Measurements from ENCODE around the gene SGCD.

The SGCD gene

GRCh38 chr5:156438076-156438475, 111.1 kb downstream of the SGCD start:
- peaks cover 3% of the 10 kb centered on the region for H3K27me3 Mint-ChIP-seq
- no peak overlapping the region for H3K27ac Mint-ChIP-seq
- no peak overlapping the region for H3K4me3 Mint-ChIP-seq
- H3K9me3 Mint-ChIP-seq (ENCODE audit: low read depth), result no peaks in the 10 kb centered on the region
- no peaks in the 10 kb centered on the region for H3K36me3 Mint-ChIP-seq
- H3K4me1 Mint-ChIP-seq (ENCODE audit: low read depth), result no peaks in the 10 kb centered on the region

GRCh38 chr5:156444753-156445291, 117.9 kb downstream of the SGCD start:
- Mint-ChIP-seq H3K27me3 (peaks cover 16% of the 10 kb centered on the region), H3K36me3 (no peaks in the 10 kb centered on the region), H3K4me3 (no peak overlapping the region), H3K4me1 (ENCODE audit: low read depth) (no peaks in the 10 kb centered on the region), H3K27ac (no peak overlapping the region), H3K9me3 (ENCODE audit: low read depth) (no peaks in the 10 kb centered on the region)

GRCh38 chr5:156446526-156446925, 119.6 kb downstream of the SGCD start:
- Mint-ChIP-seq H3K36me3 (no peaks in the 10 kb centered on the region), H3K4me3 (no peak overlapping the region), H3K4me1 (ENCODE audit: low read depth) (no peaks in the 10 kb centered on the region), H3K9me3 (ENCODE audit: low read depth) (no peaks in the 10 kb centered on the region), H3K27me3 (peaks cover 16% of the 10 kb centered on the region), H3K27ac (no peak overlapping the region)

DNA sequence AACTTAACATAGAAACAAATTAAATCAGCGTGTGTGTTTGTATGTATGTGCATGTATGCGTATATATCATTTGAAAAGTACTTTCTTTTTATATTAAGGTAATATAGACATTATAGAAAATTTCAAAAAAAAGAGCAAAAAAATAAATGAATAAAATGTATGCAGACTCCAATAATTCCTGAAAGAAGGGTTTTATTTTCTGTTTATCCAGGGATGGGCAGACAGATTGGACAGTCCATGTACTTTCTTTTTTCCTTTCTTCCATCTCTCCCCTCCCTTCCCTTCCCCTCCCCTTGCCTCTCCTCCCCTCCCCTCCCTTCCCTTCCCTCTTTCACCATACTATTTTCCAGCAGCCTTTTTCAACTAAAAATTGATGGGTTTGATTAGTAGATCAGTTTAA, 123.8 kb downstream of the SGCD start:
- Mint-ChIP-seq H3K27me3 (peaks cover 11% of the 10 kb centered on the region), H3K4me3 (no peak overlapping the region), H3K9me3 (ENCODE audit: low read depth) (no peaks in the 10 kb centered on the region), H3K4me1 (ENCODE audit: low read depth) (no peaks in the 10 kb centered on the region), H3K27ac (no peak overlapping the region), H3K36me3 (no peaks in the 10 kb centered on the region)

DNA sequence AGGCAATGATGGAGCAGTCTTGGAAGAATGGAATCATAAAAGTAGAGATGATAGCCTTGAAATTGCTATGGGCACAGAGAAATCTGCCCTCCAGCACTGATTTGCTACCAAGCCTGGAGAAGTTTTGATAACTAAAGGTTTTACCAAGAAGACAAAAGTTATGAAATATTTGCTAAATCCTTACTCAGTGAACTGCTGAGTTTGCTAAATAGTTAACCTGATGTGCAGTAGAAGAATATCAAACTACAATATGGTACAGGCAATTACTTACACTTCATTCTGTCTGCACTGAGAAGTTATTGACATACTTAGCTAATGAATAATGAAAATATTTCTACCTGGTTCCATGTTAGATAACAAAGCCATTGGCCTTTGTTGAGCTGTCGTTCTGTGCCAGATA, 124.5 kb downstream of the SGCD start:
- no peak overlapping the region for H3K27ac Mint-ChIP-seq
- no peaks in the 10 kb centered on the region for H3K36me3 Mint-ChIP-seq
- H3K4me1 Mint-ChIP-seq (ENCODE audit: low read depth), result no peaks in the 10 kb centered on the region
- no peaks in the 10 kb centered on the region for H3K9me3 Mint-ChIP-seq (ENCODE audit: low read depth)
- H3K27me3 Mint-ChIP-seq, result peaks cover 9% of the 10 kb centered on the region
- H3K4me3 Mint-ChIP-seq, result no peak overlapping the region

DNA sequence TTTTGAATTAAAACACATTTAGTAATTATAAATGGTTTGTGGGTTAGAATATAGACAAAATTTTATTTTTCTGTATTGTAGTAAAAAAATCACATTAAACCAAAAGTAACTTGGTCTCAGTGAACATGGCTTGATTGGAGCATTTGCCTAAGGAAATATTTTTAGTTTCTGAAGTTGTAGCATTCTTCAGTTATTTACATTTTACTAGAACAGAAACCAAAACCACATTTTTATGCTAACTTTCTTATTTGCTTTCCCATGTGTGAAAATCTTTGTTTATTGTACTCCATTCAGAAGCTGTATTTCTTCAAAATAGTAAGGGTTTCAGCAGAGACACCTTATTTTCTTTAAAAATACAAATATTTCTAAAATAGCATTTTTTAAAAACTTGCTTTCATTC, 129.9 kb downstream of the SGCD start:
- Mint-ChIP-seq H3K4me1 (ENCODE audit: low read depth) (no peaks in the 10 kb centered on the region), H3K36me3 (no peaks in the 10 kb centered on the region), H3K4me3 (no peak overlapping the region), H3K9me3 (ENCODE audit: low read depth) (no peaks in the 10 kb centered on the region), H3K27ac (no peak overlapping the region), H3K27me3 (peaks cover 5% of the 10 kb centered on the region)

GRCh38 chr5:156459812-156460385, 132.9 kb downstream of the SGCD start:
- no peak overlapping the region for H3K4me3 Mint-ChIP-seq
- no peaks in the 10 kb centered on the region for H3K36me3 Mint-ChIP-seq
- no peak overlapping the region for H3K27ac Mint-ChIP-seq
- H3K9me3 Mint-ChIP-seq (ENCODE audit: low read depth), result no peaks in the 10 kb centered on the region
- H3K4me1 Mint-ChIP-seq (ENCODE audit: low read depth), result no peaks in the 10 kb centered on the region
- H3K27me3 Mint-ChIP-seq, result peaks cover 2% of the 10 kb centered on the region

GRCh38 chr5:156460471-156460870, 133.5 kb downstream of the SGCD start:
- H3K4me3 Mint-ChIP-seq, result no peak overlapping the region
- no peaks in the 10 kb centered on the region for H3K36me3 Mint-ChIP-seq
- H3K27me3 Mint-ChIP-seq, result peaks cover 2% of the 10 kb centered on the region
- H3K9me3 Mint-ChIP-seq (ENCODE audit: low read depth), result no peaks in the 10 kb centered on the region
- H3K27ac Mint-ChIP-seq, result no peak overlapping the region
- H3K4me1 Mint-ChIP-seq (ENCODE audit: low read depth), result no peaks in the 10 kb centered on the region

DNA sequence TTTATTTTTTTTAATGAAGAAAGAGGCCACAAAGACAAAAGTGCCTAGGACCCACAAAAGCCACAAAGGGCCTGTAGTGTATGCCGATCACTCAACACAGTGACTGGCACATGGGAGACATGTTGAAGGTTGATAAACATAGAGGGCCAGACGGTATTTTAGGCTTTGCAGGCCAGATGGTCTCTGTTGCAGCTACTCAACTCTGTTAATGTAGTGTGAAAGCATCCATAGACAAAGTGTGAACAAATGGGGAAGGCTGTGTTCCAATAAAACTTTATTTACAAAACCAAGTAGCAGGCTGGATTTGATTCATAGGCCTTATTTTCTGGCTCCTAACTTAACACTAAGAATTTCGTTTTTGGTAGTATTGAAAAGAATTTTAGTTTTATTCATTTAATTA, 139.9 kb downstream of the SGCD start:
- H3K27me3 Mint-ChIP-seq, result no peaks in the 10 kb centered on the region
- H3K4me1 Mint-ChIP-seq (ENCODE audit: low read depth), result no peaks in the 10 kb centered on the region
- no peaks in the 10 kb centered on the region for H3K36me3 Mint-ChIP-seq
- no peak overlapping the region for H3K4me3 Mint-ChIP-seq
- H3K9me3 Mint-ChIP-seq (ENCODE audit: low read depth), result no peaks in the 10 kb centered on the region
- H3K27ac Mint-ChIP-seq, result no peak overlapping the region

DNA sequence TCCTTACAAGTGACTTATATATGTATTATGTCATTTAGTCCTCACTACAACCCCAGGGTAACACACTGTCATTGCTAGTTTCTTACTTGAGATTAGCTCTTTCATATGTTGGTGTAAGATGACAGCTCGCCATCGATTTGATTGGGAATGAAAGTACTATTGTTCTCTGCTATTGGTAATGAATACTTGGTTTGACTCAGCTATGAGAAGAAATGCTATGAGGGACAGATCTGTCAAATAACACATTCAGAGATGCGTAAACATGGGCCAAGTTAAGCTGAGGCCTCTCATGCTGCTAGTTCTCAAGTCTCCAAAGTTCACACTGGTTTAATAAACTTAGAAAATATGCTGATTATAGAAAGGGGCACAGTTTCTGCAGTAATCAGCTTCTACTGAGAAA, 142.7 kb downstream of the SGCD start:
- no peak overlapping the region for H3K27ac Mint-ChIP-seq

GRCh38 chr5:156471893-156472292, 144.9 kb downstream of the SGCD start:
- H3K4me3 Mint-ChIP-seq, result no peak overlapping the region
- H3K27ac Mint-ChIP-seq, result no peak overlapping the region
- H3K4me1 Mint-ChIP-seq (ENCODE audit: low read depth), result no peaks in the 10 kb centered on the region
- H3K27me3 Mint-ChIP-seq, result no peaks in the 10 kb centered on the region
- H3K9me3 Mint-ChIP-seq (ENCODE audit: low read depth), result no peaks in the 10 kb centered on the region
- no peaks in the 10 kb centered on the region for H3K36me3 Mint-ChIP-seq

More for the DNA sequence above, 142.7 kb downstream of the SGCD start:
- no peaks in the 10 kb centered on the region for H3K4me1 Mint-ChIP-seq (ENCODE audit: low read depth)
- H3K27me3 Mint-ChIP-seq, result no peaks in the 10 kb centered on the region
- H3K9me3 Mint-ChIP-seq (ENCODE audit: low read depth), result no peaks in the 10 kb centered on the region
- no peaks in the 10 kb centered on the region for H3K36me3 Mint-ChIP-seq
- H3K4me3 Mint-ChIP-seq, result no peak overlapping the region

DNA sequence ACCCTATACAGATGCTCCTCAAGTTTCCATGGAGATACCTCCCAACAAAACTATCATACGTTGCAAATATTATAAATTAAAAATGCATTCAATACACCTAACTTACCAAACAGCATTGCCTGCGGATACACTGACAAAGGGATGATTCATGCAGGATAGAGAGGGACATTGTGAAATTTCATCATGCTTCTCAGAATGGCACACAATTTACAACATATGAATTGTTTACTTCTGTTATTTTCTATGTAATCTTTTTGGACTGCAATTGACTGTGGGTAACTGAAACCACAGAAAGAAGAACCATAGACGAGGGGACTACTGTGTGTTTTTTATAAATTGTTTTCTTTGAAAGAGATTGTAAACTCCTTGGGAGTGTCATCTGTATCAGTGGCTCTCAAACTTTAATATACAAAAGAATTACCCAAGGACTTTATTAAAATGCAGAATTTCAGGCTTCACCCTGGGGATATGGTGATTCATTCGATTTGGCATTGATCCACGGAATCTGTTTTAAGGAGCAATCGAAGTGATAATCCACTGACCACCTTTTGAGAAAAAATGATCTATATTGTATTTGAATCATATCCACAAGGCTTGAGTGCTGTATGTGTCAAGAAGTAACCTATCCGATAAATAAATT, 146.4 kb downstream of the SGCD start:
- Mint-ChIP-seq H3K27me3 (no peaks in the 10 kb centered on the region), H3K4me1 (ENCODE audit: low read depth) (no peaks in the 10 kb centered on the region), H3K9me3 (ENCODE audit: low read depth) (no peaks in the 10 kb centered on the region), H3K36me3 (no peaks in the 10 kb centered on the region), H3K27ac (no peak overlapping the region), H3K4me3 (no peak overlapping the region)

- H3K9me3 Mint-ChIP-seq (ENCODE audit: low read depth), result no peaks in the 10 kb centered on the region
- H3K4me1 Mint-ChIP-seq (ENCODE audit: low read depth), result no peaks in the 10 kb centered on the region
- H3K27ac Mint-ChIP-seq, result no peak overlapping the region
- H3K27me3 Mint-ChIP-seq, result no peaks in the 10 kb centered on the region
- no peaks in the 10 kb centered on the region for H3K36me3 Mint-ChIP-seq
- H3K4me3 Mint-ChIP-seq, result no peak overlapping the region
These were observed 147.3 kb downstream of the SGCD start for GRCh38 chr5:156474251-156474650.

- no peak overlapping the region for H3K27ac Mint-ChIP-seq
- H3K4me1 Mint-ChIP-seq (ENCODE audit: low read depth), result no peaks in the 10 kb centered on the region
These were observed 148.5 kb downstream of the SGCD start for GRCh38 chr5:156475182-156476157.

DNA sequence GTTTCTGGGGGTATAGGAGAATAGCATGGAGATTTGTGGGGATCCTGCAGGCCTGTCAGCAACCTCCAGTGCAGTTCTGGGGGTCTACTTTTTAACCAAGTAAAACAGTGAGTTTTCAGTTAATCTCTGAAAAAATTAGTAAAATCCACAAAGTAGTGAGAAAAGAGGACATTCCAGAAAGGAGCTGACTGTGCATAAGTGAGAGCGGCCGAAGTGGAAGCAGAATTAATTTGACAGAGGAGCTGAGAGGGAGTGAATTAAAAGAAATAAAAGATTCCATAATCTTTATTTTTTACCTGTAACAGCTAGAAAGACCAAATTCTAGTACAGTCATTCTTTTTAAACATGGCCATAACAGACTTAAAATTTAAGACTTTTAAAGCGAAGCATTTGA, 149.2 kb downstream of the SGCD start:
- Mint-ChIP-seq H3K4me1 (ENCODE audit: low read depth) (no peaks in the 10 kb centered on the region), H3K4me3 (no peak overlapping the region), H3K27ac (no peak overlapping the region), H3K27me3 (no peaks in the 10 kb centered on the region), H3K9me3 (ENCODE audit: low read depth) (no peaks in the 10 kb centered on the region), H3K36me3 (no peaks in the 10 kb centered on the region)

More at GRCh38 chr5:156475182-156476157, 148.5 kb downstream of the SGCD start:
- Mint-ChIP-seq H3K27me3 (no peaks in the 10 kb centered on the region), H3K9me3 (ENCODE audit: low read depth) (no peaks in the 10 kb centered on the region), H3K4me3 (no peak overlapping the region), H3K36me3 (no peaks in the 10 kb centered on the region)
